ENCODE data around the gene BRSK2.

DNA sequence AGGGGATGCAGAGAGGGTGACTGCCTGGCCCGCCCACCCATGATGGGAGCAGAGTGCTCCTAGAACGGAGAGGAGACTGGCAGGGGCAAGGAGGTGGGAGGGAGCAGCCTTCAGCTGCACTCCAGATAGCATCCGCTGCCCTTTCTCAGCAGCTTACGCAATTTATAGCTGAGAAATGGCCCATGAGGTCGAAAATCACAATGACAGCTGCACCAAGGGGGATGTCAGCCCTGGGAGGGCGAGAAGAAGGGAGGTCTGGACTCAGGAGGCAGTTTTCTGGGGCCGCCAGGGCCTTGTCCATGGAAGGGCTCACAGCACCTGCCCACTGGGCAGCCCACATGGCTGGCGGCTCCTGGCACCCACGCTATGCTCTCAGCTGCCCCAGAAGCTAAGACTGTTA is 114.4 kb downstream of the BRSK2 start:
- TF ChIP-seq, protein P1, sequence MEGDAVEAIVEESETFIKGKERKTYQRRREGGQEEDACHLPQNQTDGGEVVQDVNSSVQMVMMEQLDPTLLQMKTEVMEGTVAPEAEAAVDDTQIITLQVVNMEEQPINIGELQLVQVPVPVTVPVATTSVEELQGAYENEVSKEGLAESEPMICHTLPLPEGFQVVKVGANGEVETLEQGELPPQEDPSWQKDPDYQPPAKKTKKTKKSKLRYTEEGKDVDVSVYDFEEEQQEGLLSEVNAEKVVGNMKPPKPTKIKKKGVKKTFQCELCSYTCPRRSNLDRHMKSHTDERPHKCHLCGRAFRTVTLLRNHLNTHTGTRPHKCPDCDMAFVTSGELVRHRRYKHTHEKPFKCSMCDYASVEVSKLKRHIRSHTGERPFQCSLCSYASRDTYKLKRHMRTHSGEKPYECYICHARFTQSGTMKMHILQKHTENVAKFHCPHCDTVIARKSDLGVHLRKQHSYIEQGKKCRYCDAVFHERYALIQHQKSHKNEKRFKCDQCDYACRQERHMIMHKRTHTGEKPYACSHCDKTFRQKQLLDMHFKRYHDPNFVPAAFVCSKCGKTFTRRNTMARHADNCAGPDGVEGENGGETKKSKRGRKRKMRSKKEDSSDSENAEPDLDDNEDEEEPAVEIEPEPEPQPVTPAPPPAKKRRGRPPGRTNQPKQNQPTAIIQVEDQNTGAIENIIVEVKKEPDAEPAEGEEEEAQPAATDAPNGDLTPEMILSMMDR (IDR thresholded peaks at IDR 0.05 in 4 of 5, conservative IDR thresholded peaks at IDR 0.05 in 1 of 5) = no peak
- TF ChIP-seq POLR2A (IDR thresholded peaks at IDR 0.05) = no peak
